A673 (cell line): ENCODE measurements around the gene TMEFF1.

Experiments used
- CTCF ChIP-seq: fragments of 300-800, 200-600 bp; sonication (generic); conservative IDR thresholded peaks from 2 replicates; pipeline ENCODE4 v1.5.1; 2017; ENCODE audit warnings: low read depth, mild to moderate bottlenecking, antibody characterized with exemption, low read length, moderate library complexity, mixed read lengths
- EZH2 ChIP-seq: fragments of 200-600 bp; sonication (generic); IDR thresholded peaks from 2 replicates; pipeline ENCODE4 v1.6.1; 2017; ENCODE audit warnings: borderline replicate concordance, low read depth, mild to moderate bottlenecking, mixed read lengths, antibody characterized with exemption, low read length; ENCODE audit not compliant: poor library complexity, severe bottlenecking

DNA sequence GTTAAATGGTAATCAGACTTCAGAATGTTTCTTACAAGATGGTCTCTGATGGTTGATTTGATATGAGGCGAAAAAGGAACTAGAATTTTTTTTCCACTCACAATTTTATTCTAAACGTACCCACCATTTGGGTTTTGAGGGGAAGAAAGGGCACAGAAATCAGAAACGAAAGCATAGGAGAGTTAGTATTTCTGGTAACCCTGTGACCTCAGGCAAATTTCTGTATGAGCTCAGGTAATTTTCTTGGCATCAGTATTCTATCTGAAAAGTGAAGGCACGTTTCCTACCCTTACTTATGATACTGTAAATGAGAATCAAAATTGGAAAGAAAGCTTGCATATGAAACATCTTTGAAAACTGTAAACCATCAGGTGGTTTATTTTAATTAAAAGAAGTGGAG, 26.5 kb downstream of the TMEFF1 start:
- TF ChIP-seq CTCF (no peak), EZH2 (no peak)
